OCI-LY7 (cell line): Measurements from ENCODE around the gene GLS2. TPM values are rescaled to one million over a fixed set of nuclear protein-coding genes. Genes with fewer than 3 reads are reported as not detected.

ENCODE experiments used
- Bru-seq: library from RNA; stranded (reverse); fragments of 400-500 nt; gene quantifications from one replicate; lab custom pipeline; 2021; lab: Mats Ljungman, UMichigan
- BruChase-seq, 2 experiments: library from RNA; stranded (reverse); fragments of 400-500 nt; gene quantifications; one replicate each; lab custom pipeline; 2021; lab: Mats Ljungman, UMichigan
- BruUV-seq: library from RNA; stranded (reverse); fragments of 400-500 nt; replicated peaks from 2 replicates; lab custom pipeline; 2021; lab: Mats Ljungman, UMichigan
- CTCF ChIA-PET: fragments of 300-600 bp; sonication (Branson Sonifier 250); formaldehyde crosslinking; loops from one replicate; lab custom pipeline; 2022; ENCODE audit warnings: antibody characterized with exemption; ENCODE audit not compliant: unreplicated experiment; lab: Charles Lee
- POLR2A ChIA-PET: fragments of 300-600 bp; sonication (Branson Sonifier 250); formaldehyde crosslinking; loops from one replicate; lab custom pipeline; 2022; ENCODE audit warnings: antibody characterized with exemption; lab: Charles Lee
- DNase-seq: peaks from one replicate; pipeline ENCODE4 v3.0.0-alpha.2; 2015; ENCODE audit warnings: low spot score
- H2AFZ ChIP-seq: fragments of 200-600 bp; sonication (generic), shearing (Covaris generic); 2 replicates; pipeline ENCODE4 v1.6.1; 2014; ENCODE audit warnings: mild to moderate bottlenecking, antibody characterized with exemption, low read length, moderate library complexity
- H3K27ac ChIP-seq: fragments of 200-600 bp; sonication (generic); 2 replicates; pipeline ENCODE4 v1.5.1; 2014; ENCODE audit warnings: mixed run types, low read depth, mild to moderate bottlenecking, moderate library complexity, low read length, inconsistent platforms; ENCODE audit not compliant: poor library complexity, severe bottlenecking
- H3K36me3 ChIP-seq: fragments of 200-600 bp; sonication (generic); 2 replicates; pipeline ENCODE4 v1.6.1; 2014; ENCODE audit warnings: mild to moderate bottlenecking, antibody characterized with exemption, low read length, moderate library complexity, mixed read lengths; ENCODE audit not compliant: insufficient read depth
- H3K4me1 ChIP-seq: fragments of 200-600 bp; sonication (generic); 2 replicates; pipeline ENCODE4 v1.5.1; 2014; ENCODE audit warnings: mild to moderate bottlenecking, low read length; ENCODE audit not compliant: insufficient read depth, poor library complexity, severe bottlenecking
- H3K4me2 ChIP-seq: fragments of 200-600 bp; sonication (generic); 2 replicates; pipeline ENCODE4 v1.6.1; 2014; ENCODE audit warnings: mild to moderate bottlenecking, low read length
- H3K4me3 ChIP-seq: fragments of 200-600 bp; sonication (generic); 2 replicates; pipeline ENCODE4 v1.5.1; 2014; ENCODE audit warnings: mild to moderate bottlenecking, low read depth, low read length; ENCODE audit not compliant: poor library complexity, severe bottlenecking
- H3K79me2 ChIP-seq: fragments of 200-600 bp; sonication (generic); 2 replicates; pipeline ENCODE4 v1.6.1; 2016; ENCODE audit warnings: low read depth, mild to moderate bottlenecking, low read length, moderate library complexity, mixed read lengths; ENCODE audit not compliant: insufficient read depth
- H3K9me2 ChIP-seq: fragments of 200-600 bp; sonication (generic); 2 replicates; pipeline ENCODE4 v1.6.1; 2016; ENCODE audit warnings: mild to moderate bottlenecking, low read length, mixed read lengths; ENCODE audit not compliant: insufficient read depth
- H3K9me3 ChIP-seq: fragments of 200-600 bp; sonication (generic); 2 replicates; pipeline ENCODE4 v1.6.1; 2014; ENCODE audit warnings: mild to moderate bottlenecking, mixed run types, low read length, mixed read lengths
- H4K20me1 ChIP-seq: fragments of 200-600 bp; sonication (generic); 2 replicates; pipeline ENCODE4 v1.6.1; 2014; ENCODE audit warnings: mild to moderate bottlenecking, antibody characterized with exemption, low read length, moderate library complexity, mixed read lengths; ENCODE audit not compliant: insufficient read depth
- EZH2phosphoT487 ChIP-seq: fragments of 200-600 bp; sonication (generic); IDR thresholded peaks from 2 replicates; pipeline ENCODE4 v1.6.1; 2018; ENCODE audit warnings: low read depth, borderline replicate concordance, mild to moderate bottlenecking, mixed run types, antibody characterized with exemption, low read length, moderate library complexity, mixed read lengths
- intact Hi-C: fragments of 100-400 bp; cut with micrococcal nuclease; formaldehyde crosslinking; loops from one replicate; pipeline ENCODE4 v1.10.0; 2022; ENCODE audit not compliant: unreplicated experiment
- long read RNA-seq: library from polyadenylated mRNA; stranded (forward); transcript quantifications from one replicate; pipeline ENCODE4 v2.0.0, GENCODE V29; 2022
- total RNA-seq, 2 experiments: library from RNA; depleted of rRNA in 1 of 2; stranded (reverse); fragments of >200 nt in 1 of 2; shearing (Covaris generic) in 1 of 2; gene quantifications; 2 replicates each; pipeline ENCODE4 v1.2.3, GENCODE V29; 2014 to 2022
- TF ChIP-seq, protein P1 (sequence below): fragments of 200-600 bp; sonication (generic); conservative IDR thresholded peaks from 2 replicates; pipeline ENCODE4 v1.5.1; 2014; ENCODE audit warnings: mild to moderate bottlenecking, antibody characterized with exemption, low read length, moderate library complexity, mixed read lengths

GLS2 gene
- total RNA-seq (2014; rRNA removed; shearing (Covaris generic)) (not detected in 2 replicates), total RNA-seq (2022) (not detected in 2 replicates), Bru-seq, nascent RNA (not detected), BruChase-seq, experiment 1, labeled RNA remaining after a 6-hour chase (not detected), BruChase-seq, experiment 2, labeled RNA remaining after a 2-hour chase (not detected)
- long read RNA-seq, partial matches to known transcripts, result 0 of 5 reads
- long read RNA-seq, other reads (novel, unspliced or antisense), result 5 of 5 reads

DNA sequence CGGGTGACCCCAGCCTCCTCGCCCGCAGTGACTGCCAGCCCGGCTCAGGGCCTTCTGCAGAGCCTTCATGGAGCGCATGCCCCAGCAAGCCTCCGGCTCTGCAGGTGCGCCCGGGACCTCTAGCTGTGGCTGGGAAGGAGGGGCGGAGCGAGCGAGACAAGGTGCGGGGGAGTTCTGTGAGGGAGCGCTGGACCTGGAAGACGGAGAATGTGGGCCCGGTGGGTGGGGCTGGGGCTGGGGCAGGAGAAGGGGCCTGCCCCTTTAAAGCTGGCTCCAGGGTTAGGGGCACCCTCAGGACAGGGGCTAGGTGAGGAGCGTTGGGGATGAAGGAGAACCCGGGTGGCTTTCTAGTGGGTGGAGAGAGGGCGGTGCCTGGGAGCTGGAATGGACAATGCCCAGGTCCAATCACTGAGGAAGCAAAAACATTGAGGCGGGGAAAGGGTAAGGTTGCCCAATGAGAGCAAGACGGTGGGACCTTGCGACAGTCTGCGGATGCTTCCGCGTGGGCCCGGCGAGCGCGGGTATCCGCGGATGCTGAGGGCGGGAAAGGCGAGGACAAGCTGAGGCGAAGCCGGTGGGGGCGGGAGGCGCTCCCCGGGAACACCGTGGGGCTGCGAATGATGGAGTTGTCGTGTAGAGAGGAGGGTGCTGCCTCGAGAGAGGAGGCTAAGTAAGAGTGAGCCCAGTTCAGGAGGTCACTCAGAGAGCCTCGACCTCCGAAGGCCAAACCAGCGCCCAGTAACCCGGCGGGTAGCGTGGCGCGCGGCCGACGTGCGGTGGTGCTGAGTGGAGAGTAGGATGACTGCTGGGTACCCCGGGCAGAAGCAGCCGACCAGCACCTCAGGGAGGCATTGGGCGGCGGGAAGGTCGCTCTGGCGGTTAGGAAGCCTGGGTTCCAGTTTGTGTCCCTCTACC is at the start of gene GLS2:
GLS2 (minus strand) TSS at position 121 of the 915 bp plus-strand sequence; CDS start at position 78, 43 bp downstream.
- CTCF ChIA-PET, result no interaction called here
- H3K4me2 ChIP-seq, result no peak within 1 kb of the TSS

DNA sequence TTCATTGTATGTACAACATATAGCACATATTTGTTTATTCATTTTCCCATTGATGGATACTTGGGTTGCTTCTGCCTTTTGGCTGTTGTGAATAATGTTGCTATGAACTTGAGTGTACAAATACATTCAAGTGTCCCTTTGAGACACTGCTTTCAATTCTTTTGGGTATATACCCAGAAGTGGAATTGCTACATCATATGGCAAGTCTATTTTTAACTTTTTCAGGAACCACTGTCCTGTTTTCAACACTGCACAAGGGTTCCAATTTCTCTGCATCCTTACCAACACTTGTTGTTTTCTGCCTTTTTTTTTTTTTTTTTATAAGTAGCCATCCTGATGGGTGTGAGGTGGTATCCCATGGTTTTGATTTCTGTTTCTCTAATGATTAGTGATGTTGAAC is 49.6 kb upstream of the GLS2 start:
- Histone ChIP-seq H4K20me1 (no peaks in the 10 kb centered on the region), H2AFZ (no peak overlapping the region), H3K79me2 (no peaks in the 10 kb centered on the region), H3K27ac (no peak overlapping the region), H3K4me3 (no peak overlapping the region), H3K9me3 (no peaks in the 10 kb centered on the region), H3K4me1 (no peaks in the 10 kb centered on the region), H3K36me3 (no peaks in the 10 kb centered on the region), H3K4me2 (no peak overlapping the region), H3K9me2 (no peaks in the 10 kb centered on the region)
- CTCF ChIA-PET, result no interaction called here
- intact Hi-C loops, result no loop called here
- DNase-seq, result no peak
- no TSS peak for BruUV-seq
- POLR2A ChIA-PET, result no interaction called here
- TF ChIP-seq EZH2phosphoT487, result no peak
- TF ChIP-seq, protein P1, sequence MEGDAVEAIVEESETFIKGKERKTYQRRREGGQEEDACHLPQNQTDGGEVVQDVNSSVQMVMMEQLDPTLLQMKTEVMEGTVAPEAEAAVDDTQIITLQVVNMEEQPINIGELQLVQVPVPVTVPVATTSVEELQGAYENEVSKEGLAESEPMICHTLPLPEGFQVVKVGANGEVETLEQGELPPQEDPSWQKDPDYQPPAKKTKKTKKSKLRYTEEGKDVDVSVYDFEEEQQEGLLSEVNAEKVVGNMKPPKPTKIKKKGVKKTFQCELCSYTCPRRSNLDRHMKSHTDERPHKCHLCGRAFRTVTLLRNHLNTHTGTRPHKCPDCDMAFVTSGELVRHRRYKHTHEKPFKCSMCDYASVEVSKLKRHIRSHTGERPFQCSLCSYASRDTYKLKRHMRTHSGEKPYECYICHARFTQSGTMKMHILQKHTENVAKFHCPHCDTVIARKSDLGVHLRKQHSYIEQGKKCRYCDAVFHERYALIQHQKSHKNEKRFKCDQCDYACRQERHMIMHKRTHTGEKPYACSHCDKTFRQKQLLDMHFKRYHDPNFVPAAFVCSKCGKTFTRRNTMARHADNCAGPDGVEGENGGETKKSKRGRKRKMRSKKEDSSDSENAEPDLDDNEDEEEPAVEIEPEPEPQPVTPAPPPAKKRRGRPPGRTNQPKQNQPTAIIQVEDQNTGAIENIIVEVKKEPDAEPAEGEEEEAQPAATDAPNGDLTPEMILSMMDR, result no peak

More for the DNA sequence above, at the start of gene GLS2:
- Histone ChIP-seq H4K20me1 (no peaks in the 10 kb centered on the region), H3K9me3 (0 out of 2 replicates have a peak, but pooled peaks cover 4% of the 10 kb centered on the region), H3K9me2 (no peaks in the 10 kb centered on the region), H2AFZ (no peak within 1 kb of the TSS), H3K4me1 (no peaks in the 10 kb centered on the region), H3K27ac (no peak within 1 kb of the TSS), H3K36me3 (no peaks in the 10 kb centered on the region), H3K79me2 (no peaks in the 10 kb centered on the region), H3K4me3 (no peak within 1 kb of the TSS)
- POLR2A ChIA-PET, result no interaction called here
- intact Hi-C loops, result no loop called here
- TF ChIP-seq, protein P1, result no peak
- no peak for TF ChIP-seq EZH2phosphoT487
- BruUV-seq, result no TSS peak
- no peak for DNase-seq
